HG02571 (cell line): ENCODE data around the gene RBPJ.
"Not testable (repeated sequence)": the region's sequence is repeated elsewhere in the genome, so short reads cannot be mapped to it uniquely, and the experiment has no call there.

Experiments used
- ATAC-seq: cut with Tn5 transposase; IDR thresholded peaks from one replicate; pipeline ENCODE4 v1.9.1; 2021; ENCODE audit warnings: mild to moderate bottlenecking, moderate library complexity; ENCODE audit not compliant: unreplicated experiment

Gene RBPJ

GRCh38 chr4:26300314-26301307 lies 20.2 kb upstream of the RBPJ start:
- no peak for ATAC-seq

- no peak for ATAC-seq
Observed at GRCh38 chr4:26302031-26302899, 18.5 kb upstream of the RBPJ start.

GRCh38 chr4:26303008-26303407 lies 17.8 kb upstream of the RBPJ start:
- no peak for ATAC-seq

- no peak for ATAC-seq
Observed at GRCh38 chr4:26307037-26307800, 13.6 kb upstream of the RBPJ start.

DNA sequence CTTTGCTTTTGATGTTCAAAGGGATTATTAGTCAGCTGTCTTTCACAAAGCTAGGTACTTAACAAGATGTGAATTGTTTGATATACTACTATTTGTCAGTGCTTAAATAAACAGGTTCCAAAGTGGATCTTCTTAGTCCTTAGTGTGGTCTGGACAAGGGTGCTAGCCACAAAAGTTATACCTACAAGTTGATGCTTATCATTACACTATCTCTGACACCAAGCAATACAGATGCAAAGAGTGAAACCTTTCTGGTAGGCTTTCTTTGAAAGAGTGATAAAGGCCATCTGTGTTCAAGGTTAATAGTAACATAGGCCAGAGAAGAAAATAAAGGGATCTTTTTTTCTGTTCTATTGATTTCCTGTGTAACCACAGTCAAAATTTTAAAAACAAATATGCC lies 12.2 kb upstream of the RBPJ start:
- no peak for ATAC-seq

- no peak for ATAC-seq
Observed at GRCh38 chr4:26310264-26310663, 10.6 kb upstream of the RBPJ start.

GRCh38 chr4:26311633-26312032 lies 9.2 kb upstream of the RBPJ start:
- ATAC-seq = no peak

DNA sequence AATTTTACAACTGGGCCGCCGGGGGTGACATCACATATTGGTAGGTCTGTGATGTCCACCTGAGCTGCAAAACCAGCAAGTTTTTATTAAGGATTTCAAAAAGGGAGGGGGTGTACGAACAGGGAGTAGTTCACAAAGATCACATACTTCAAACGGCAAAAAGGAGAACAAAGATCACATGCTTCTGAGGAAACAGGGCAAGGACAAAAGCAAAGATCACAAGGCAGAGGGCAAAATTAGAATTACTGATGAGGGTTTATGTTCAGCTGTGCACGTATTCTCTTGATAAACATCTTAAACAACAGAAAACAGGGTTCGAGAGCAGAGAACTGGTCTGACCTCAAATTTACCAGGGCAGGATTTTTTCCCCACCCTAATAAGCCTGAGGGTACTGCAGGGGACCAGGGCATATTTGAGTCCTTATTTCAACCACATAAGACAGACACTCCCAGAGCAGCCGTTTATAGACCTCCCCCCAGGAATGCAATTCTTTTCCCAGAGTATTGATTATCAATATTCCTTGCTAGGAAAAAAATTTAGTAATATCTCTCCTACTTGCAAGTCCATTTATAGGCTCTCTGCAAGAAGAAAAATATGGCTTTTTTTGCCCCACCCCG lies 5.4 kb upstream of the RBPJ start:
- ATAC-seq = not testable (repeated sequence)

- no peak for ATAC-seq
Observed at GRCh38 chr4:26317766-26318165, 3.0 kb upstream of the RBPJ start.

GRCh38 chr4:26319467-26319948 lies 1.3 kb upstream of the RBPJ start:
- peak; percentile 66 for ATAC-seq

DNA sequence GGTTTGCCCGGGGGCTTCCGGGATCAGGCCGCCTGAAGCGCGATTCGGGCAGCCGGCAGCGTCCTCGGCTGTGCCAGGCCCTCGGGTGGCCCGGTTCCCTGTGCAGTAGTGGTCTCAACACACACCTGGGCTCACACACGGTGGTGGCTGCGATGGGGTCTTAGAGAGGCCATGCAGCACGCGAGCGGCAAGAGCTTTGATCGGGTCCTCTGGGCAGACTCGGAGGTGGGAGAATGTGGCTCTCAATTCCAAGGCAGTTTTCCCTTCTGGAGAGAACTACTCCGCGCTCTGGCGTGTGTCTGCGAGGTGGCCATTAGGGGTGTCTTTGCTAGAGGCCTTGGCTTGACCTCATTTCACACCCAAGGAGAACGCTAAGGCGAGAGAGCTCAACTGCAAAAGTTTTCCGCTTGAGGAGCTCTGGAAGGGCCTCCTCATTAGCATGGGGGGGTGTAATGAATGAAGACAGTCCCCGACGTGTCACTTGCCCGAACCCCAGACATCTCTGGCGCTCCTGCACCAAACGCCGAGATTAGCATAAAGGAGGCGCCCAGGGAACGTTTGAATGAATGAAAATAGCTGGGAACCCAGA lies 771 bp upstream of the RBPJ start:
- peak; percentile 14 for ATAC-seq

DNA sequence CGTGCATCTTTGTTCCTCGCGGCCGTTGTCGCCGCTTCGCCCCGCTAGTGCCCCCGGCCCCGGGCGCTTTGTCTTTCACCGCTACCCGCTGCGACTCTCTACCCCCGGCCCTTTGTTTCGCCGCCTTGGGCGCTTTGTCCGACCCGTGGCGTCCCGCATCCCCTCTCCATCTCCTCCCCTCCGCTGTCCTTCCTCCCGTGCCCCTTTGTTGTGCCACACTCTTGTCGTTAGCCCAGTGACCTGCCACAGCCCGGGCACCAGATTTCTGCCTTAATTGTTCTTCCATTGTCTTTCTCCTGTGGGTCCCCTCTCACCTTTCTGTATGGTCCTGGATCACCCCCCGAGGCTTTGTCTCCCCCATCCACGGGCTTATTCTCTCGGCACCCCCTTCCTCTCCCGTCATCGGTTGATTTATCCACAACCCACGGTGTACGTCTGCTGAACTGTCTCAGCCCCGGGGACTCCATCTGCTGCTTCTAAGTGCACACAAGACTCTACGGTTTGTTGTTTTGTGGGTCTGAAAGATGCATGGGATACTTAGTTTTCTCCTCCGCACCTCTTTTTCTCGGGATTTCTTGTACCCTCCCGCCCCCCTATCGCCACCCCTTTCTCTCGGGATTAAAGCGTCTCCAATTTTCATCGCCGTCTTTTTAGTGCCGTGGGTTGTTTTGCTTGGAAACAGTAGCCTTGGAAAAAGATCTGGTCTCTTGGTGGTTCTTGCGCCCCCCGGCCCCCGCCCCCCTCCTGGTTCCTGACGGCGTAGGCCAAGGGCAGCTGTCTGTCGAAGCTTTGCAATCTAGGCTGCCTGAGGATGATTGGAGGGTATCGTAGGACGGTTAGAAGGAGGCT lies 783 bp downstream of the RBPJ start:
- ATAC-seq = no peak

GRCh38 chr4:26322346-26322745 lies 1.5 kb downstream of the RBPJ start:
- no peak for ATAC-seq

GRCh38 chr4:26323821-26324220 lies 3.0 kb downstream of the RBPJ start:
- no peak for ATAC-seq

- ATAC-seq = no peak
Observed at GRCh38 chr4:26325191-26325590, 4.4 kb downstream of the RBPJ start.

- no peak for ATAC-seq
Observed at GRCh38 chr4:26326791-26327190, 6.0 kb downstream of the RBPJ start.

GRCh38 chr4:26330186-26330787 lies 9.5 kb downstream of the RBPJ start:
- ATAC-seq = no peak

DNA sequence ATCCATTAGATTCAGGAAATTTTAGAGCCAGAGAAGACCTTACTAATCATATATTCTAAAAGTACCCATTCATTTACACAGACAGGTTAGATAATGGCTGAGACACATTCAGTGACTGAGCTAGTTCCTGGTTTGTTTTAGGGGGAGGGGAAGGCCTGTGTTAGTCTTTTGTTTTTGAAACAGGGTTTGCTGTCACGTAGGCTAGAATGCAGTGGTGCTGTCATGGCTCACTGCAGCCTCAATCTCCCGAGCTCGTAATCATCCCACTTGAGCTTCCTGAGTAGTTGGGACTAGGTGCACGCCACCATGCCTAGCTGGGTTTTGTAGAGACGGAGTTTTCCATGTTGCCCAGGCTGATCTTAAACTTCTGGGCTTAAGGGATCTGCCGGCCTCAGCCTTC lies 10.1 kb downstream of the RBPJ start:
- no peak for ATAC-seq
